Naive B cell (primary cell): Measurements from ENCODE around the gene MKLN1. TPM values are rescaled to one million over a fixed set of nuclear protein-coding genes. Genes with fewer than 3 reads are reported as not detected.
A peak's percentile ranks its signal among the peaks of the same experiment; 100 is the strongest.
"Not testable (repeated sequence)": the region's sequence is repeated elsewhere in the genome, so short reads cannot be mapped to it uniquely, and the experiment has no call there.

Experiments
- ATAC-seq, 2 donors: fragments of 150-1000 bp; cut with Tn5 transposase; 2 replicates each; pipeline ENCODE4 v1.10.0; 2021; ENCODE audit warnings: low read depth in 2 of 2, mild to moderate bottlenecking in 2 of 2, moderate library complexity in 2 of 2
- DNase-seq: peaks from one replicate; pipeline ENCODE4 v3.0.0; 2022
- H3K27ac Mint-ChIP-seq, 6 donors: one replicate each; pipeline ENCODE4 v1.8.0; 2020 to 2022; ENCODE audit warnings: mild to moderate bottlenecking in 6 of 6, mixed read lengths in 6 of 6, moderate library complexity in 5 of 6, inconsistent platforms in 2 of 6
- H3K27me3 Mint-ChIP-seq, 3 donors: one replicate each; pipeline ENCODE4 v1.8.0; 2021 to 2022; ENCODE audit warnings: mixed read lengths in 3 of 3, mild to moderate bottlenecking in 1 of 3
- H3K36me3 Mint-ChIP-seq, 2 donors: one replicate each; pipeline ENCODE4 v1.8.0; 2020 to 2022; ENCODE audit warnings: mixed read lengths in 2 of 2, inconsistent platforms in 1 of 2, mild to moderate bottlenecking in 1 of 2
- H3K4me1 Mint-ChIP-seq, 3 donors: one replicate each; pipeline ENCODE4 v1.8.0; 2020 to 2022; ENCODE audit warnings: mixed read lengths in 3 of 3, inconsistent platforms in 1 of 3, mild to moderate bottlenecking in 1 of 3, moderate library complexity in 1 of 3
- H3K4me3 Mint-ChIP-seq, 8 donors: one replicate each; pipeline ENCODE4 v1.8.0; 2020 to 2022; ENCODE audit warnings: mild to moderate bottlenecking in 8 of 8, mixed read lengths in 8 of 8, moderate library complexity in 8 of 8, inconsistent platforms in 2 of 8
- H3K9me3 Mint-ChIP-seq, 7 donors: one replicate each; pipeline ENCODE4 v1.8.0; 2020 to 2022; ENCODE audit warnings: mixed read lengths in 7 of 7, mild to moderate bottlenecking in 5 of 7, inconsistent platforms in 2 of 7, moderate library complexity in 1 of 7
- polyA plus RNA-seq, 6 donors: library from polyadenylated mRNA; unstranded; fragments of 300-500 nt; fragmentation: Illumina TruSeq; gene quantifications; one replicate each; pipeline ENCODE4 v1.2.3, GENCODE V29; 2021; ENCODE audit warnings: low read depth in 6 of 6

The MKLN1 gene
- polyA plus RNA-seq, 6 donors from 2014 or later: 19.6 to 39.8 (median 26.0) TPM

DNA sequence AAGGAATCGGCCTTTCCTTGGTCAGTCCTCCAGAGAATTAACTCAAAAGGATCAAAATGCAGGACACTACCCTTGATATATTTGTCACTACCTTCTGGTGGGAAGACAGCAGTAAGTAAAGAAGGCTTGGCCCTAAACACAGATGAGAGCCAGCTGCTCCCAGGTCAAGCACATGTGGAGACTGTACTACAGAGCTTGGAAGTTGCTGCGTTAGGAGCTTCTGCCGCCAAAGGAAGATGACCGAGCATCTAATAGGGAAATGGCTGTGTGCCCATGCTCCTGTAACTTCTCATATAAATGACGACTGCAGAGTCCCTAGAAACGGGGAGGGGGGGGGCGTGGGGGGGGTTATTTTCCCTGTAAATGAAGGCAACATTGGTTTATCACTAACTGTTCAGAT is 169.8 kb downstream of the MKLN1 start:
- ATAC-seq: no peak
- Mint-ChIP-seq H3K36me3 (peaks cover 0 to 16% of the 10 kb centered on the region in 2 donors), H3K4me3 (no peak overlapping the region), H3K9me3 (no peaks in the 10 kb centered on the region), H3K27me3 (no peaks in the 10 kb centered on the region), H3K4me1 (peaks cover under 1 to 15% (median 6%) of the 10 kb centered on the region in 3 donors), H3K27ac (peak overlapping the region in 1 of 6 donors; percentile 56)
- no peak for DNase-seq

DNA sequence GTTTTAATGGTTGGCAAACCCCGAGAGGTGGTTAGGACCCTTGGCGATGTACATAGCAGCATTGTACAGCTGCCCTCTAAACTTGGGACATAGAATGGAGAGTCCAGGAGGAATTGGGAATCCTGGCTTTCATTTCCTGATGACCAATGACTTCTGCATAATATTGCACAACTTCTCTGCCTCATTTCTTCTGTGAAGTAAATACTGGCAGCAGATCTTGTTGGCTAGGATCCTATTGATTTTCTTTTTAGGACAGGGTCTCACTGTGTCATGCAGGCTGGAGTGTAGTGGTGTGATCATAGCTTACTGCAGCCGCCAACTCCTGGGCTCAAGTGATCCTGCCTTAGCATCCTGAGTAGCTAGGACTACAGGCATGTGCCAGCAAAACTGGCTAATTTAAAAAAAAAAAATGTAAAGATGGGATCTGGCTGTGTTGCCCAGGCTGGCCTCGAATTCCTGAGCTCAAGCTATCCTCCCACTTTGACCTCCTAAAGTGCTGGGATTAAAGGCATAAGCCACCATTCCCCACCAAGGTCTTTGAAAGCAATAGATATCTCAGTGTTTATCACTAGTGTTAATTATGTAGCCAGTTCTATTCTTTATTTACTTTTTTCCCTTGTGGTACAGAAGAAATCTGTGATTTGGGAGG is 170.7 kb downstream of the MKLN1 start:
- DNase-seq: no peak
- no peak for ATAC-seq
- no peaks in the 10 kb centered on the region for H3K27me3 Mint-ChIP-seq
- peaks cover 4 to 16% (median 15%) of the 10 kb centered on the region in 3 donors for H3K4me1 Mint-ChIP-seq
- peaks cover 0 to 16% of the 10 kb centered on the region in 2 donors for H3K36me3 Mint-ChIP-seq
- H3K27ac Mint-ChIP-seq: no peak overlapping the region
- H3K9me3 Mint-ChIP-seq: no peaks in the 10 kb centered on the region
- H3K4me3 Mint-ChIP-seq: no peak overlapping the region

DNA sequence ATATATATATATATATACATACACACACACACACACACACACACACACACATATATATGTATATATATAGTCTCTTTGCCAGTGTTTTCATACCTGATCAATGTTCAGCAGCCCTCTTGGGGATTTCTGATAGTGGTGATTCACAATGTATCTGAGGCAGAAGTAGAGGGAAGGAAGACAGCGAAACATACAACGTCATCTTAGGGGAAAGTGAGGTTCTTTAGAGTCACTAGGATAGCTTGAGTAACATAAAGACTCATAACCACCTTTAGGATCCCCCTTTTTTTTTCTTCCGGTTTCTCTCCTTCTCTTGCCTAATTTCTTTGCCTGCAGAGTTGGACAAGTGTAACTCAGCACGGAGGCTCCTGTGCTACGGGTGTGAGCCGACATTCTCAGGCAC is 172.1 kb downstream of the MKLN1 start:
- H3K36me3 Mint-ChIP-seq: peaks cover 0 to 16% of the 10 kb centered on the region in 2 donors
- DNase-seq (no peak), ATAC-seq (no peak)
- H3K27me3 Mint-ChIP-seq: no peaks in the 10 kb centered on the region
- H3K9me3 Mint-ChIP-seq: no peaks in the 10 kb centered on the region
- peak overlapping the region in 1 of 6 donors; percentile 80 for H3K27ac Mint-ChIP-seq
- H3K4me3 Mint-ChIP-seq: no peak overlapping the region
- peaks cover 4 to 16% (median 15%) of the 10 kb centered on the region in 3 donors for H3K4me1 Mint-ChIP-seq

- no peak for ATAC-seq
- peaks cover 0 to 16% of the 10 kb centered on the region in 2 donors for H3K36me3 Mint-ChIP-seq
- H3K27me3 Mint-ChIP-seq: no peaks in the 10 kb centered on the region
- no peaks in the 10 kb centered on the region for H3K9me3 Mint-ChIP-seq
- H3K27ac Mint-ChIP-seq: peak overlapping the region in 3 of 6 donors; percentile 57 to 79 (median 66)
- peaks cover 4 to 16% (median 15%) of the 10 kb centered on the region in 3 donors for H3K4me1 Mint-ChIP-seq
- H3K4me3 Mint-ChIP-seq: no peak overlapping the region
- DNase-seq: no peak
These were observed 172.7 kb downstream of the MKLN1 start for GRCh38 chr7:131500357-131500756.

DNA sequence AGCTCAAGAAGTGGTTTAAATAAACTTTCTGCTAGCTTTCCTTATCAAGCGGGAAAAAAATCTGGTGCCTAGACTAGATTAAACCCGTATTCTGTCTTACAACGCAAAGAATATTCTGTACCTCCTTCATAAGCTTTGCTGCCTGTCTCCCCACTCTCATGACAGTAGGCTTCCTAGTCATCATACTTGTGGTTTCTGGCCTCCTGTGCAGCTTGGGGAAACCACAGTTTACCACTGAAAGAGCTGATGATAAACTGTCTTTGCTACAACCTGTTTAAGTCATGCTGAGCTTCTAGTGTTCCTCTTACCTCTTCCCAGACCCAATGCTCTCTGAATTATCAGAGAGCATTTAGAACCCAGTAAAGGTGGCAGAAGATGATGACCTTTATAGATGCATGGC is 173.7 kb downstream of the MKLN1 start:
- Mint-ChIP-seq H3K9me3 (no peaks in the 10 kb centered on the region), H3K4me3 (no peak overlapping the region), H3K36me3 (peaks cover 0 to 11% of the 10 kb centered on the region in 2 donors), H3K27me3 (no peaks in the 10 kb centered on the region), H3K4me1 (peaks cover 4 to 16% (median 15%) of the 10 kb centered on the region in 3 donors), H3K27ac (peak overlapping the region in 4 of 6 donors; percentile 11 to 56 (median 32))
- peak in 1 of 2 donors; percentile 51 for ATAC-seq
- no peak for DNase-seq

DNA sequence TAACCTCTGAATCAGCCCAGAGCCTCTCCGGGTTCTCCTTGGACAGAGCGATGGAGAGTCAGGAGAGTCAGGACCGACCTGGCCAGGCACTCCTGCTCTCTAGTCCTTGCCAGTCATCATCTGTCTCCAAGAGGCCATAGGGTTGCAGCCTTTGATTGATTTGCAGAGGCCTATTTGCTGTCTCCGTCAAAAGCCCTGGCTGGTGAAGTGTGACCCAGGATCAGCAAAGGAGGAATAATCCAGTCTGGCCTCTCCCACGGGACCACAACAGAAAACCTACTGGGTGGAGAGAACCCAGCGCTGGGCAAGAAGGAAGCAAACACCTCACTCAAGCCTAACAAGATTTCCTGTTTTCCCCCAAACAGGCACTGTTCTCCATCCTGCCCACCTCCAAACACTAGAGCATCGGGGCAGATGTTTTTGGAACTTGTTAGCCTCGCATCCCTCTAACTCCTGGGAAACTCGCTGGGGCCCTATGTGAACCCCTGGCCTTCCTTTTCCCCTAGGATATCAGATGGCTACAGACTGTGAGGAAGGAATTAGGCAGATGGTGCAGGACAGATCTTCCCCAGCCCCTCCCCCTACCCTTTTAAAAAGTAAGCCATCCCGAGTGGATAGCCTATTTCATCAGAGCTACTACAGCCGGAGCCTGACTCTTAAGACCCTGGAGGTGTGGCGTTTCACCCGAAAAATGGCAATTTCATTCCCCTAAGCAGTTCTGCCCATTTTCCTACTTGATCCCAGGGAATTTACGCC is 174.4 kb downstream of the MKLN1 start:
- Mint-ChIP-seq H3K4me1 (peaks cover 4 to 16% (median 15%) of the 10 kb centered on the region in 3 donors), H3K27ac (peak overlapping the region in 4 of 6 donors; percentile 38 to 89 (median 80)), H3K27me3 (no peaks in the 10 kb centered on the region), H3K4me3 (no peak overlapping the region), H3K9me3 (no peaks in the 10 kb centered on the region), H3K36me3 (peaks cover 0 to 4% of the 10 kb centered on the region in 2 donors)
- no peak for DNase-seq
- no peak for ATAC-seq

DNA sequence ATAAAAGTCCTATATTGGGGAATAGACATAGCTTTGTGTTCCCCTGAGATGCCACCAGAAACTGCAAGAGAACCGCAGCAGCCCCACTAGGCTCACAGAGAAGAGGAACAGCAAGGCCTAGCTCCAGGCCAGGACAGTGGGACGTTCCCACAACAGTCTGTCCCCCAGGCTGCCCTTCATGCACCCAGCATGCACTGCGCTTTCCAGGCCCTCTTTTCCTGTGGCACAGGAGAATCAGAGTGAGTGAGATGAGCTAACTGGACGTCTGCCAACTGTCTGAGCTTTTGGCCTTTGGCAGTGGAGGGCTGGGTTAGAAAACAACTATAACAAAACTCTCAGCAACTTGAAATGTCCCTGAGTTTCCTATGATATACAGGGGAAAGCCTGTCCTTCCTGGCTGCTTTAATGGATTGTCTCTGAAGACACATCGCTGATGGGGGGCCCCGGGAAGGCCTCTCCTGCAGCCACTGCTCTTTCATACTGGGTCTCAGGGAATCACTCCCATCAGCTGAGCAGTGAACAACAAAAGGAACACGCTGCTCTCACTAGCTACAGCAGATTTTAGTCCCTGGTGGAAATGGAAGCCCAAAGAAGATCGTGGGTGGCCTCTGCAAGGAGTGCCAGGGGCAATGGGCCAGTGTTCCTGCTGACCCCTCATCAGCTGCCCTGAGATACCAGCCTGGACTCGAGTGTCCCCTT is 175.3 kb downstream of the MKLN1 start:
- DNase-seq (no peak), ATAC-seq (no peak)
- no peaks in the 10 kb centered on the region for H3K36me3 Mint-ChIP-seq
- H3K9me3 Mint-ChIP-seq: no peaks in the 10 kb centered on the region
- no peak overlapping the region for H3K4me3 Mint-ChIP-seq
- peaks cover 2% of the 10 kb centered on the region in 3 donors for H3K27me3 Mint-ChIP-seq
- peaks cover 7 to 19% (median 19%) of the 10 kb centered on the region in 3 donors for H3K4me1 Mint-ChIP-seq
- H3K27ac Mint-ChIP-seq: peak overlapping the region in 4 of 6 donors; percentile 24 to 83 (median 57)

DNA sequence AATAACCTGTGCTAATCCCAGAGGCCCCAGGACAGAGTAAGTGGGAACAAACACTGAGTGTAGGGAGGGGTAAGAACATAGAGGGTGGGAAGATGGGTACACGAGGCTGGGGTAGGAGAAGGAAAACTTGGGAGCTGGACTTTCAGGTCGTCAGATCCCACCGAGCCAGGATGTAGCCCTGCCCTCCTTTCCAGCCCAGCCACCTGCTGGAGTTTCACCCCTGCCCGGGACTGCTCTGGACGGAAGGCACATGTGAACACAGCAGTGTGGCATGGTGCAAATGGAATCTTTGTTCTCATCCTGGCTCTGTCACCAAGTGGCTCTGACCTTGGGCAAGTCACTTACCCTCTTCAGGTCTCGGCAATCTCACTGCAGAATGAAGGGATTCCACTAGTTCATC is 176.0 kb downstream of the MKLN1 start:
- peaks cover 6 to 9% (median 7%) of the 10 kb centered on the region in 3 donors for H3K27me3 Mint-ChIP-seq
- H3K4me3 Mint-ChIP-seq: no peak overlapping the region
- H3K27ac Mint-ChIP-seq: no peak overlapping the region
- H3K4me1 Mint-ChIP-seq: peaks cover 12 to 24% (median 24%) of the 10 kb centered on the region in 3 donors
- H3K9me3 Mint-ChIP-seq: no peaks in the 10 kb centered on the region
- DNase-seq (no peak), ATAC-seq (no peak)
- H3K36me3 Mint-ChIP-seq: no peaks in the 10 kb centered on the region

GRCh38 chr7:131504157-131504899 is 176.7 kb downstream of the MKLN1 start:
- Mint-ChIP-seq H3K27me3 (peaks cover 6 to 14% (median 7%) of the 10 kb centered on the region in 3 donors), H3K4me1 (peaks cover 12 to 26% (median 24%) of the 10 kb centered on the region in 3 donors), H3K36me3 (no peaks in the 10 kb centered on the region), H3K27ac (no peak overlapping the region), H3K9me3 (no peaks in the 10 kb centered on the region), H3K4me3 (no peak overlapping the region)
- DNase-seq (no peak), ATAC-seq (no peak)

GRCh38 chr7:131505037-131505620 is 177.5 kb downstream of the MKLN1 start:
- H3K36me3 Mint-ChIP-seq, ATAC-seq, H3K4me3 Mint-ChIP-seq, H3K9me3 Mint-ChIP-seq, DNase-seq: not testable (repeated sequence)
- peaks cover 6 to 14% (median 7%) of the 10 kb centered on the region in 3 donors for H3K27me3 Mint-ChIP-seq
- H3K4me1 Mint-ChIP-seq: peaks cover 12 to 26% (median 24%) of the 10 kb centered on the region in 3 donors
- peak overlapping the region in 1 of 6 donors; percentile 75 for H3K27ac Mint-ChIP-seq

DNA sequence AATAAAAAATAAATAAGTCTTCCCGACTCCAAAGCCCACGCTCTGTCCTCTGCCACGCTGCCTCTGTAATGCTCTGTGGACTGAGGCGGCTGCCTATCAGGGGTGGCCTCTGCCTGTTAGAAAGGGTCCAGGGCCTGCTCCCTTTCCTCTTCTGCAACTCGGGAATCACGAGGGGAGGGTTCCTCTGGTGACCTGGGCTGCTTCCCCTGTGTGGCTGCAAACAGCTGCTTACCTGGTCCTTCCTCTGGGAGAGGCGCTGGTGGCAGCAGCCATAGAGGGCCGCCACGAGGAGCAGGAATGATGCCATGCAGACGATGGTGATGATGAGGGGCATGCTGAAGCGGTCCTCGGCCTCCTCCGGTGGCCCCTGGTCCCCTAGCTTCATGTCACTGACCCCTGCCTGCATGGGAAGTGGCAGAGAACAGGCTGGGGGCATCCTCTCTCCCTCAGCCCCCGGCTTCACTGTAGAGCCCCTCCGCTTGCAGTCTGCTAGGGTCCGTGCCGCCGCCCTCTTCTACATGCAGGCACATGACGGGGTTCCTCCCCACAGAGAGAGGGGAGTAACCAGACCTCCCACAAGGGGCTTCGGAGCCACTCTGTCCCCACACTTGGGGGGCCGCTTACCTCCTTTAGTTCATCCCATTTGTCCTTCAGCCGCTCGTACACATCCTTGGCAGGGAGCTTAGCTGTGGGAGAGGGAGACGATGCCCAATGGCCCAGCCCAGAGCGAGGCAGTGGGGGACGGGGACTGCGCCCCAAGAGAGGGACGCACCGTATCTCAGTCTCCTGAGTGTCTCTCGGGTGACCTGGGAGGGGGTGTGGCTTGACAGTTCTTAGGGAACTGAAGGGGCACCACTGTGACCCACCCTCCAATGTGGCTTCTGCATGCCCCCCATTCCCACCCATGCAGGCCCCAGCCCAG is 178.2 kb downstream of the MKLN1 start:
- DNase-seq (no peak), ATAC-seq (no peak)
- H3K36me3 Mint-ChIP-seq: no peaks in the 10 kb centered on the region
- H3K27me3 Mint-ChIP-seq: peaks cover 6 to 14% (median 7%) of the 10 kb centered on the region in 3 donors
- peaks cover 12 to 26% (median 24%) of the 10 kb centered on the region in 3 donors for H3K4me1 Mint-ChIP-seq
- no peaks in the 10 kb centered on the region for H3K9me3 Mint-ChIP-seq
- H3K4me3 Mint-ChIP-seq: no peak overlapping the region
- no peak overlapping the region for H3K27ac Mint-ChIP-seq

DNA sequence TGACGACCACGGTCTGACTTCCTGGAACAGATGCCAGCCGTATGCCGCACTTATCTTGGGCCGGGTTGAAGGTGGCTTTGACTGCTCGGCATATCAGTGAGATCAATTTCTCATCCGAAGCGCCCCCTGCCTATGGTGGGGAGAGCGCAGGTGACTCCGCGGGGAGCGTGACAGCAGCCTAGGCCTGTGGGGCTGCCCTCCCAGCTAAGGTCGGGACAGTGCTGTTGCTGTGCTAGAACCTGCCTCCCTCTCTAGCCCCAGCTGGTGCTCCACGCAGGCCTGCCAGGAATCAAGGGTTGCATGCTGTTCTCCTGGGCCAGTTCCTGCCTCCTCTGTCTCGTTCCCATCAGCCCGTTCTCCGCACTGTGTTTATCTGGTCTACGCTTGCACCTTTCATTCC is 178.9 kb downstream of the MKLN1 start:
- H3K4me3 Mint-ChIP-seq: no peak overlapping the region
- H3K4me1 Mint-ChIP-seq: peaks cover 12 to 24% (median 20%) of the 10 kb centered on the region in 3 donors
- H3K27ac Mint-ChIP-seq: no peak overlapping the region
- no peaks in the 10 kb centered on the region for H3K36me3 Mint-ChIP-seq
- H3K27me3 Mint-ChIP-seq: peaks cover 6 to 14% (median 7%) of the 10 kb centered on the region in 3 donors
- no peaks in the 10 kb centered on the region for H3K9me3 Mint-ChIP-seq
- ATAC-seq (no peak), DNase-seq (no peak)
